ENCODE measurements around the gene FKBP15.
A peak's percentile ranks its signal among the peaks of the same experiment; 100 is the strongest.
"Not testable (repeated sequence)": the region's sequence is repeated elsewhere in the genome, so short reads cannot be mapped to it uniquely, and the experiment has no call there.

Gene FKBP15

DNA sequence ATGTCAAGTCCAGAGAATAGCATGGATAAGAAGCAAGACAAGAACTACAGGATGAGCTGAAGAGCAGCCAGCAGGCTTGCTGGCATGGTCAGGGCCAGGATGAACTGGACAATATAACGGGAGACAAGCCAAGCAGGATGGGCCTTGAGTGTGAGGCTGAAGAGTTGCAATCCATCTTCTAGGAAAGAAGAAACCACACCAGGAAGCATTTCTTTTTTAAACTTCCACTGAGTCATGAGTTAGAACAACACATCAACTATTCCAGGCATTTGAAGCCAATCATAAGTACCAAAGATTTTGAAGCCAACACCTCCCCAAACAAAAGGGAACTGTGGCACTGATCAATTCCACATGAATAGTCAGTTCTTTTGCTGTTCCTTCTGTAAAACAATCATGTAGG, 43.0 kb downstream of the FKBP15 start:
- DNase-seq (ENCODE audit: low spot score), result peak; percentile 14

DNA sequence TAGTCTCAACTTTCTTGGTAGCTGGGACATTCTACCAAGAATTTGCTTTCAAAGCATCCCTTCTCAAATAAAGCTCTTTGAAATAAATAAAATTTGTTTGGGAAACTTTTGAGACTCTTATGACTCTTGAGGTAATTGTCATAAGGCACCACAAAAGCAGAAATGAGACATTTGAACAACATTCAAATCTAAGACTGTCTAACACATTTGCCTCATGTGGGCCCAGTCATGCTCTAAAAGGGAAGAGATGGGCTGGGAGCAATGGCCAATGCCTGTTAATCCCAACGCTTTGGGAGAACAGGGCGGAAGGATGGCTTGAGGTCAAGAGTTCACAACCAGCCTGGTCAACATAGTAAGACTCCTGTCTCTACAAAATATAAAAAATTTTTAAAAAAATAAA, 43.8 kb downstream of the FKBP15 start:
- no peak for DNase-seq (ENCODE audit: low spot score)

DNA sequence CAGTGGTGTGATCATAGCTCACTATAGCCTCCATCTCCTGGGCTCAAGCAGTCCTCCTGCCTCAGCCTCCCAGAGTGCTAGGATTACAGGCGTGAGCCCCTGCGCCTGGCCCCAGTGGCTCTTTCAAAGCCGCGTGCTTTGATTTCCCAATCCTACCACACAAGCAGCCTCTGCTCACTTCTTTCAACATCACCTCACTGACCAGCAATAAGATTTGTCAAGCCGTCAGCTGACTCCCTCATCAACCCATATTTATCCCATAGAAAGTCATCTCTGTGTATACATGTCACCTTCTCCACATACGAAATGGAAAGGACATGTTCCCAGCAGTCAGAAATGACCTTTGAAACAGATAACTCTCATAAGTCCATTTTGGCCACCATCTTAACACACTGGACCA, 44.3 kb downstream of the FKBP15 start:
- no peak for DNase-seq (ENCODE audit: low spot score)

DNA sequence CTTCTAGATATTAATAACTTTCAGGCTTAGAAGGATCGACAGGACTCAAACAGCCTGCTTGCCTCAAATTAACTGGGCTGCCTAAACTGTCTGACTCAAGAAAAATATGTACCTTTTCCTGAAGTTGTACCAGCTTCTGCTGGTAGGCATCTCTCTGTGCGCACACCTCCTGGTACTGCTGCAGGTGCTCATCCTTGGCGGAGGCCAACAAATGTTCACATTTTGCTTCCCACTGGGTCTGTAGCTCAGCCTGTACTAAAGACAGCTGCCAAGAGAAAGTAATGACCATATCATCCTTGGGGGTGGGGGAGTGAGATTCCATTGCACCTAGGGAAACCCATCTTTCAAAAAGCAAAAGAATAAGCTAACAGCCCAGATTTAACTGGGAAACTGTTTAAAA, 47.7 kb downstream of the FKBP15 start:
- no peak for DNase-seq (ENCODE audit: low spot score)

DNA sequence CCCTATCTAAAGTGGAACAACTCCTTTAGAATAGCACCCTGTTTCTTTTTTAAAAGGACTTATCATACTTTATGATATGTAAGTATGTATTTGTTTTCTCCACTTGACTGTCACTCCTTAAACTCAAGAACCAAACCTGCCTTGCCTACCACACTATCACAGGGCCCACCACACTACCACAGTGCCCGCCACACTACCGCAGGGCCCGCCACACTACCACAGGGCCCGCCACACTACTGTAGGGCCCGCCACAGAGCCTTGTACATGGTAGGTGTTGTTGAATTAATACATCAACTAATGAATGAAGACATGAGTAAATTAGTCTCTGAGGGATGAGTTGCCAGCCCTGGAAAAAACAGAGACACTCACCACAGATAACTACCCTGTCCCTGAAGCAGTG, 52.3 kb downstream of the FKBP15 start:
- no peak for DNase-seq (ENCODE audit: low spot score)

DNA sequence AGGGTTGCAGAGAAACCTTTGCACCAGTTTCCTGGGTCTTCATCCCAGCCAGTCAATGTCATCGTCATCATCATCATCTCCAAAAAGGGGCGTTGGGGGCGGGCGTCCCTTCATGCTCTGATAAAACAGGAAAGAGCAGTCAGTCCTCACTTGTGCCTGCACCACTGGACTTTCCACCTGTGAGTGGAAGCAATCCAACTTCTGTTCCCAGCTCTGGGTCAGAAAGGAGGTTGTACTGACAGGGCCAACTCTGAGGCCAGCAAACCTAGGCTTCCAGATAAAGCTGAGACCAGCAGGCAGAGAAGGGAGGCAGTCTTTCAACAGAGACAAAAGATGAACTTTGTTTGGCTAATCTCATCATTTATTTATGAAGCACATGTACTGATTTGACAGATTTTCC, 55.0 kb downstream of the FKBP15 start:
- no peak for DNase-seq (ENCODE audit: low spot score)

DNA sequence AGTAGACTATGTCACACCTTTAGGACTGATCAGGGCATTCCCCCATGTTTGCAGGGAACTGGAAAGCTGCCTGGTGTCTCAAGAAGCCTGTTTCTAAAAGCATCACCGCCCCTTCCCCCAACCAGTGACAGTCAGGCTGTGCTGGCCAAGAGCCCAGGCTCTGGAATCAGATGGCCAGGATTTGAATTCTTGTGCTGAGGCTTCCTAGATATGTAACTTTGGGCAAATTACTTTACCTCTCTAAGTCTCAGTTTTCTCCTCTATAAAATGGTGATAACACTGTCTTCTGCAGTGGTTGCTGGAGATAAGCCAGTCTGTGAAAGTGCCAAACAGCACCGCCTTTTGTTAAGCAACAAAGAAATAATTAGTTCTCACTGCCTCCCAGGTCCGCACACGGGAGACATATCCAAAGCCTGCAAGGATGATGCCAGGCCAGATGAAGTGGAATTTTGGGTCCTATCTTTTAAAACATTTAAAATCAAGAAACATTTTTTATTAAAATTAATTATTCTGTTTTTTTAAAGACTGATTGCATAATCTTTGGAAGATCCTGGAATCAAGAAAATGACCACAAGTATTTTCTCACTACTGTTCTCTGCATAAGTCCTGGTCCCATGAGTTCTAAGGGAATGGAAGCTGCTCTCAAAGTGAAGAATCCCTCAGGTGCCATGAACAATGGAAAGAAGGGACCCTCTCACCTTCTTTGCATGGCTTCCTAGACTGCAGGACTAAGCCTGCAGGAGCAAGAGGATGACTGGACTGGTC, 56.4 kb downstream of the FKBP15 start:
- DNase-seq (ENCODE audit: low spot score), result peak; percentile 60

DNA sequence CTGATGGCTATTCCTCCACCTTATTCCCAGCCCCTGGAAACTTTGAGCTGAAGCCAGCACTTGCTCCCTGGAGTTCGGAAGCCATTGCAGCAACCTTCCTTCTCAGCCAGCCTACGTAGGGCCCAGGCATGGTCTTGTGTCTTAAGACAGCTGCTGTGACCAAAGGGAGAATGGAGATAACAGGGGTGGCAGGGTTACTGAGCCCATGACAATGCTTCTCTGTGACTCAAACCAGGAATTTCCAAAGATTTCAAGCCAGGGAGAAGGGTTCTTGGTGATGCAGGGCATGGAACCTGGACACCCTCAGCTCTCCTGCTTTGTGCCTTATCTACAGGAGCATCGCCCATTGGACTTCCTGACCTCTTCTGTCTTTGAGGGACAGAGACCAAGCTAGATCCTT, 58.1 kb downstream of the FKBP15 start:
- DNase-seq (ENCODE audit: low spot score), result no peak

DNA sequence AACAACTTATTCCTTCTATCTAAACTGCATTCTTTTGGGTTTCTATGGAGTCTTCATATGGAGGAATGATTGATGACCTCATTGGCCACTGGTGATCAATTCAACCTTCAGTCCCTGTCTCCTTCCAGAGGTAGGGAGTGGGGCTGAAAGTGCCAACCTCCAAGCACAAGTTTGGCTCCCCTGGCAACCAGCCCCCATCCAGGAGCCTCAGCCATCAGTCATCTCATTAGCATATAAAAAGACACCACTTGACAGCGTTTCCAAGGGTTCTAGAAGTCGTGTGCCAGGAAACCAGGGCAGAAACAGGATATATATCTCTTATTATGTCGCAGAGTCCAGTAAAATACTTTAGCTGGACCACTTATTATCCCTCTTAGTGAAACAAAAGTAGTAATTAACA, 60.5 kb downstream of the FKBP15 start:
- DNase-seq (ENCODE audit: low spot score), result no peak

DNA sequence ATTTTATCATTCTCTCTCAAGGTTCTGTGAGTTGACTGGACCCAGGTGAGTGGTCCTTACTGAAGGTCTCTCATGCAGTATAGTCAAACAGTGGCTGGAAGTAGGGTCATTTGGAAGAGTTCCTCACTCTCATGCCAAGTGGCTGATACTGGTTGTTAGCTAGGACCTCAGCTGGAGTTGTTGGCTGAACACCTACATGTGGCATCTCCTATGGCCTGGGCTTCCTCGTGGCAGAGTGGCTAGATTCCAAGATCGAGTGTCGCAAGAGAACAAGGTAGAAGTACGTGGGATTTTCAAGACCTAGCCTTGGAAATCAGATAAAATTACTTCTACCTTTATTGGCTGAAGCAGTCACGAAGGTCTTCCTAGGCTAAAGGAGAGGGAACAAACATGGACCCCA, 62.6 kb downstream of the FKBP15 start:
- DNase-seq (ENCODE audit: low spot score), result no peak

DNA sequence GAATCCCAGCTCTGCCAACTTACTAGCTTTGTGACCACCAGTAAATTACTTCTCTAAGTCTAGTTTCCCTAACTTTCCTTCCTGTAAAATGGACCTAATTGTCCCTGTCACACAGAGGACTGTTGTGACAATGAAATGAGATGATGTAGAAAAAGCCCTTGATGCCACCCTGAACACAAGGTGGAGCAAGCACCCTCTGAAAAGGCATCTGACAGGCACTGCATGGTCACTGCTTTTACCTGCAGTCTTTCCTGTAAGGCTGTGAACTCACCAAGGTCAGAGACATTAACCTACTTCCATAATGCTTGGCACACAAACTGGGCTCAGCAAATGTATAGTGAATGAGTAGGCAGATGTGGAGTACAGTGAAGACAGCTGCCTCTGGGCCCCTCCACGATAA, 64.2 kb downstream of the FKBP15 start:
- no peak for DNase-seq (ENCODE audit: low spot score)

DNA sequence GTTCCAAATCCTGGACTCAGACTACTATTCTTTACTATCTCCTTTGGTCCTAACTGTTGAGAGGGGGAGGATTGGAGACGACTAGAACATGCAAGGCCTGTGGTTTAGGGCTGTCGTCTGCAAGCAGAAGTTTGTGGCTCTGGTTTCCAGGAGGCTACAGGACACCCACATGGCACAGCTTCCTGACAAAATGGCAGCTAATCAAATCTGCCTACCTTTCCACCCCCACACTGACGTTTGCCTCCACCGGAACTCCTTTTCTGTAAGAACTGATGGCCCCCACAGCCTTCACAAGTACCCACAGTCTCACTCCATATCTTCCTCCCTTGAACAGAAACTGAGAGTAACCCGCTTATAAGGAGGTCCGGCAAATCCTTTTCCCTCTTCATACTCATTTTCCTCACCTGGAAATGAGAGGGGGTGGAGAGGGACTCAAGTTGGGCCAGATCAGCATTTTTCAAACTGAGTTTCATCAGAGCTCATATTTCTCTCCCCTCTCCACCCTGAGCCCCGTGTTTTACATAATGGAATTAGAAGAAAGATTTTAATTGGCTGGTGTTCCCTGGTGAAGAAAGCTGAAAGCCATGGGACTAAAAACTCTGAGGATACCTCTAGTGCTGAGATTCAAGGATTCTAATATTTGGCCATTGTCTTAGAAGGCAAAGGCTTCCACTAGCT, 65.0 kb downstream of the FKBP15 start:
- DNase-seq (ENCODE audit: low spot score), result no peak

DNA sequence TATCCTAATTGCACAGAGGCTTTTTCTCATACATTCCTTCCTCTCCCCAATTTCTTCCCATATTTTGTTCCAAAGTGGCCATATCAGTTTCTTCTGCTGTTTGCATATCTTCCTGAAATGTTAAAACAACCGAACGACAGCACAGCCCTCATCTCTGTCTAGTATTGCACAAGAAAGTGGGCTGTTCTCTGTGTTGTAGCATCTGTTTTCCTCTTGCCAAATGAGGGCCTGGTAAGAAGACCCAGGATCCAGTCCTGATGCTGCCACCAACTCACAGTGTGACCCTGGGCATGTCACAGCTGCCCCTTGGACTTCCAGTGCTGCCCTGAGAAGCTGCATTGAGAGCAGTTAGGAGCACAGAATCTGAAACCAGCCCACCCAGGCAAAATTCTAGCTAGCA, 66.1 kb downstream of the FKBP15 start:
- no peak for DNase-seq (ENCODE audit: low spot score)

DNA sequence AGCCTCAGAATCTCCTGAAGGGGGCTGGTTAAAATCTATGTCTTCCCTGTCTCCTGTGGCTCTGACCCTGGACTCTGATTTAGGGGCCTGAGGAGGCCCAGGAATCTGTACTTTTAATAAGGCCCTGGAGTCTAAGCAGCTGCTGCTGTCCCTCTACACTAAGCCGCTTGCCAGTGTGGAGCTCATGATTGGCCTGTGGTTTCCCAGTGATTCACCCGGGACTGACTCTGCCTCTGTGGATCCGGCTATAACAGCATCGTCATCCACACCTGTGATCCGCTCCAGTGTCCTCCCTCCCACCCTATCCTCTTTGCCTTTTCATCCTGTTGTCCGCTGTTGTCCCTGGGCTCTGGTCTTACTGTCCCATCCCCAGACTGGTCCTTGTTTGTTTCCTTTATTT, 66.6 kb downstream of the FKBP15 start:
- DNase-seq (ENCODE audit: low spot score), result peak; percentile 45

DNA sequence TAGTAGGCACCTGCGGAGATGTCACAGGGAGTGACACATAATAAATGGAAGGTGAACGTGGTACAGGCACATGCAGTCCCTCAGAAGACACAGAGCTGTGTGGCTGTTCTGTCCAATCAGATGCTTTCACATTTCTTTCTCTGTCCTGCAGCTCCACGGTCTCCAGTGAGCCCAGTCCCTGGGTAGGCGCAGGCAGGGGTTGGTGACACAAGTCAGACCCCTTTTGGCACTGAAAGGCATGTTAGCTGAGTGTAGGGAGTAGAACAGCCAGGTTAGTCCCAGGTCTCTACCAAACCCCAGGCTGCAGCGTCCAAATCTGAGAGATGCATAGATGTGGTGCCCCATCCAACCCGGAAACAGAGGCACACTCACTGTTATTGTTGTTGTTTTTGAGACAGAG, 67.5 kb downstream of the FKBP15 start:
- DNase-seq (ENCODE audit: low spot score), result no peak

DNA sequence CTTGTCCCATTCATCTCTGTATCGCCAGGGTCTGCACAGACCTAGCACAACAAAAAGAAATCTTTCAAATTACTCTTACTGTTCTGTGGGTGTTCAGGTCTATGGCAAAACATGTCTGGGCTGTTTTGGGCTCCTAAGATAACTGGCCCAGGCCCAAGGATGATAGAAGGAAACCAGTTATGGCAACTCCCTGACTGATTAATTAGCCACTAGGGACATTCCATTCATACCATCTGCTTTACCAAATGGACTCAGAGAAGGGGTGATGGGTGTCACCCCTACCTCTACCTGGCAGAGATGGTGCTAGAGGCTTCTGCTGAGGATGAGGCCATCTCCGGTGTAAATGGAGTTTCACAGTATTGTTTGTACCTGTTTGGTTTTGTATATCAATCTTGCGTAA, 68.4 kb downstream of the FKBP15 start:
- DNase-seq (ENCODE audit: low spot score), result peak; percentile 20

DNA sequence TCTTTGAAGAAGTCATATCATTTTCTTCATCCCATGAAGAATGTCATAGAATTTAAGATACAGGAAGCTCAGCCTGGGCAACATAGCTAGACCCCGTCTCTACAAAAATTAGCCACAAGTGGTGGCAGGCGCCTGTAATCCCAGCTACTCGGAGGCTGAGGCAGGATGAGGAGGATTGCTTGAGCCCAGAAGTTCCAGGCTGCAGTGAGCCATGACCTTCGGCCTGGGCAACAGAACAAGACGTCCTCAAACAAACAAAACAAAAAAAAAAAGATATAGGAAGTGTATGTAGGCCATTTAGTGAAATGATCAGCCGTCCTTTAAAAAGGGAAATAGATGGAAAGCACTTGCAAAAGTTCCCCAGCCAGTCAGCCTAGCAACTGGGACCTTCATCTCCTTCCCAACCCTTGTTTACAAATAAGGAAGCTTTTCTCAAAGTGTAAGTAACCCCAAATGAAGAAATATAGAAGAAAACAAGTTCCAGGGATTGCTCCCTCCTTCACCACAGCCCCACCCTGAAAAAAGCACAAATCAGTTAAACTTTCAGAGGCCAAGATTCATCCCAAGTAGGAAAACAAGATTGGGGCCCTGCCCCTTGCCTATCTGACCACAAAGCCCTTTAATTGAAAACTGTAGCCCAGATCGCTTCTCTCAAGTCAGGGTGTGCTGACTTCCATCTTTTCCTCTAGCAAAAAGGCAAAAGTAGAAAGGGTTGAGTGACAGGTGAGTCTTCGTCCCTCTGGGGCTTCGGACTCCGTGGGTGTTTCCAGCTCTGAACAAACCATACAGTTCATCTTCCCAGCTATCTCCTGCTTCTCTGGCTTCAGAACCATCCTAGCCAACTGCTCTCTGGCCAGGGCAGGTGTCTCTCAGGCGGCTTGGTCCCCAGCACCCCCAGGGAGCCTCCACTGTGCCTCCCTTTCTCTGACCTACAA, 69.1 kb downstream of the FKBP15 start:
- no peak for DNase-seq (ENCODE audit: low spot score)

DNA sequence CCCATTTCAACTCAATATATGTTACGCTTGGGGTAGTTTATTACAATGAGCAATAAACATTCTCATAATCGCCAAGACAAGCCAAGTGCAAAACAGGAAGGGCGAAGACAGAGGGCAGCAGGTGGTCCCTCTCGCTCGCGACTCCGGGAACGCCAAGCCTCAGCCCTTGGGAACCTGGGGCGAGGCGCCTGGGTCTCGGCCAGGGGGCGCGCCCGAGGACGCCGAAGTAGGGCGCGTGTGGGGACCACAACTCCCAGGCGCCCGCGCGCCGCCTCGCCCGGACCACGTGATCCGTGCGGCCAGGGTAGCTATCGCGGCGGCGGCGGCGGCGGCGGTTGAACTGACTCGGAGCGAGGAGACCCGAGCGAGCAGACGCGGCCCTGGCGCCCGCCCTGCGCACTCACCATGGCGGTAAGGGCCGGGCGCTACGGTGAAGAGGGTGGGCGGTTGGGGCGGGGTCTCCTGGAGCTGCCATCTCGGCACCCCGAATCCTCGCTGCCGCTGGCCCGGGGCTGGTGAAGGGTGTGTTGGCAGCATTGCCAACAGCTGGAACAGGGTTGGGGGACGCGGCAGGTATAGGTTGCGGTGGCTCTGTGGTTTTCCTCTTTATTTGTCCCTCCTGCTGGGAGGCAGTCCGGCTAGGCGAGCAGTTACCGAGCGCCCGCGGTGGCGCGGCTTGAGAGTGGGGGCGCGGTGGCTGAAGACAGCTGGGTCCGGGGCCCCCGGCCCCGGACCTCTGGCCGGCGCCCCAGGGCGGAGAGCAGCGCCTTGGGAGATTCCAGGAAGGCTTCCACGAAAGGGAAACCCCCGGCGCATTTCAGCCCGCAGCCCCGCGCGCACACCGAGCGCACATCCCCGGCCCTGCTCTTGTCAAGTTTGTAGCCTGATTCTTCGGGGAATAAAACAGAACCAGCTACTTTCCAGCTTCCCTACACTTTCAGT, 70.1 kb downstream of the FKBP15 start, which contains the start of gene SLC31A2:
TSS of gene SLC31A2 (plus strand) at position 338 of the 942 bp plus-strand sequence. CDS start at position 406, 68 bp downstream.
- peak; percentile 86 for DNase-seq (ENCODE audit: low spot score)

DNA sequence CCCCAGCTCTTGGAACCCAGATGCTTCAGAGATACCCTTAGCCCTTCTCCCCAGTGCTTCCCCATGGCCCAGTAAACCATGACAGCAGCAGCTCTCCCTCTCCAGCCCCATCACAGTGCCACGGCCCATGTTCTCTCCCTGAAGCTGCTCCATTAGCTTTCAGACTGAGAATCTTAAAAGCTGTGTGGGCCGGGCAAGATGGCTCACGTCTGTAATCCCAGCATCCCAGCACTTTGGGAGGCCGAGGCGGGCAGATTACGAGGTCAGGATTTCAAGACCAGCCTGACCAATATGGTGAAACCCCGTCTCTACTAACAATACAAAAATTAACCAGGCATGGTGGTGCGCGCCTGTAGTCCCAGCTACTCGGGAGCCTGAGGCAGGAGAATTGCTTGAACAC, 71.5 kb downstream of the FKBP15 start:
- not testable (repeated sequence) for DNase-seq (ENCODE audit: low spot score)

DNA sequence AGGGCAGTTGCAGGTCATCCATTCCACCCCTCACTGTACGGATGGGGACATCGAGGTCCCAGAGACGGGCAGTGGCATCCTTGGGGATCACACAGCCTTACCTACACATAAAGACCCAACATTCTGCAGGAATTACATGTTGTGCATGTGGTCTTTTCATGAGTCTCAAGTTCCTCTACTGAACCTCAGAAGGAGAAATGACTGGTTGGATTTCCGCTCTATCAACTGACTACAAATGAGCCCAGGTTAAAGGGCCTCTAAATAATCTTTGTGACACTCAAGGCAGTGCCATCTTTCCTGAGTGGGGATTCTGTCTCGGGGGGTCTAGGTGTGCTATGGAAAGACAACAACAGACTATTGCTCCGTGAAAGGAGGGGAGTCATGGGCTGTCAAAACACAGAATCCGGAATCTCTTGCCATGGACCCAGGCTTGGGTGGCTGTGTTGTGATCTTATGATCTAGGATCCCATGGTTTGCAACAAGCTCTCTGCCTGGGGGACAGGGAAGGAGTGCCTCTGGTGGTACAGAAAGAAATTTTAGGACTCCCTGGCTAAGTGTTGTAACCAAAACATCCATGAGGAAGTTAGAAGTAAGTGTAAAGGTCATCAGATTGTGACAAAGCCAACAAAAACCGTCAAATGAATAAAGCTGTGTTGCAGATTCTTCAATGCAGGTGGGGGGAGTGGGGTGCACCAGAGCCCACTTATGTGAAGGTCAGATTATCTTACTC, 72.1 kb downstream of the FKBP15 start:
- no peak for DNase-seq (ENCODE audit: low spot score)

DNA sequence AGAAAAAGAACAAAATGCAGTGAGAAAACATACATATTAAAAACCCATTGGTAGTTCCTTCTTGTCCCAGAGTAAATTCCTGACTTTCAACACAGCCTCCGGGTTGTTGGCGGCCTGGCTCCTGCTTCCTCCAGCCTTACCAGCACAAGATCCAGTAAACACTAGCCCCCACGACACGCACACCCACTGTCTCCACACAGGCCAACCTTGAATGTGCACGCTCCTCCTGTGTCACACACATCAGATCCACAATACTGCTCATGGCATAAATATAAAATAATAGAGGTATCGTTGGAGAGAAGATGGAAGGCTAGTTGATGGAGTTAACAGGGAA, 72.7 kb downstream of the FKBP15 start:
- DNase-seq (ENCODE audit: low spot score), result no peak

Measured in hepatic stellate cell (primary cell).